GM19467 (cell line): ENCODE measurements around the gene PATE3.

Source experiments
- ATAC-seq: cut with Tn5 transposase; IDR thresholded peaks from one replicate; pipeline ENCODE4 v1.9.1; 2021; ENCODE audit warnings: mild to moderate bottlenecking, moderate library complexity; ENCODE audit not compliant: unreplicated experiment

PATE3 gene

DNA sequence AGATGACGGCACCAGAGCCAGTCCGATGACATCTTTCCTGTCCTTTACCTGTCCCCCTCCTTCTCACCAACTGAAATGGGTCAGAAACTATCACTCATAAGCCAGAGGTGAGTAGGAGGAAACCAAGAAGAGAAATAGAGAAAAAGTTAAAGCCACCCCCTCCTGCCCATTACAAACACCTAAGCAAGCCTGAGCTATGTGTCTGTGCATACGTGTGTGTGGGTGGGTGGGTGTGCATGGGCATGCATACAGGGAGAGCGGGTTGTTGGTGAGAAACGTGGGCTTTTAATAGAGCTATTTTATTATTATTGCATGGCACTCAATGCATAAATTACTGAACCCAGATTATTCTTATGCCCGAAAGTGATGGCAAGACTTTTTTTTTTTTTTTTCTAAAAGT lies 47.8 kb downstream of the PATE3 start:
- ATAC-seq: no peak
